Neural cell (in vitro differentiated cells): ENCODE data around the gene PRKCZ. TPM values are rescaled to one million over a fixed set of nuclear protein-coding genes. Genes with fewer than 3 reads are reported as not detected.

ENCODE experiments used
- H2AFZ ChIP-seq: fragments of 200-600, 300-800 bp; sonication (generic), shearing (Covaris generic); 2 replicates; pipeline ENCODE4 v1.6.0; 2014; ENCODE audit warnings: low read depth, mild to moderate bottlenecking, antibody characterized with exemption, low read length, moderate library complexity
- H3F3A ChIP-seq: fragments of 200-600 bp; shearing (Covaris generic); 2 replicates; pipeline ENCODE4 v1.6.1; 2016; ENCODE audit warnings: mild to moderate bottlenecking, moderate library complexity, mixed read lengths, antibody characterized with exemption, low read length; ENCODE audit not compliant: insufficient read depth, poor library complexity, severe bottlenecking
- H3K27ac ChIP-seq: fragments of 200-600, 300-800 bp; sonication (generic), shearing (Covaris generic); 2 replicates; pipeline ENCODE4 v1.5.1; 2014; ENCODE audit warnings: mild to moderate bottlenecking, low read length, moderate library complexity
- H3K27me3 ChIP-seq: fragments of 300-800, 200-600 bp; sonication (generic), shearing (Covaris generic); 2 replicates; pipeline ENCODE4 v1.6.0; 2014; ENCODE audit warnings: mild to moderate bottlenecking, low read depth, low read length, moderate library complexity; ENCODE audit not compliant: insufficient read depth
- H3K36me3 ChIP-seq: fragments of 300-800, 200-600 bp; sonication (generic), shearing (Covaris generic); 2 replicates; pipeline ENCODE4 v1.5.1; 2014; ENCODE audit warnings: mild to moderate bottlenecking, antibody characterized with exemption, low read length, moderate library complexity; ENCODE audit not compliant: insufficient read depth
- H3K4me2 ChIP-seq: fragments of 300-800, 200-600 bp; sonication (generic), shearing (Covaris generic); 2 replicates; pipeline ENCODE4 v1.6.0; 2014; ENCODE audit warnings: mild to moderate bottlenecking, low read length
- H3K4me3 ChIP-seq: fragments of 300-800, 200-600 bp; sonication (generic), shearing (Covaris generic); 2 replicates; pipeline ENCODE4 v1.5.1; 2014; ENCODE audit warnings: mild to moderate bottlenecking, low read length, moderate library complexity
- H3K79me2 ChIP-seq: fragments of 200-600 bp; shearing (Covaris generic); replicated peaks from 2 replicates; pipeline ENCODE4 v1.6.0; 2014; ENCODE audit warnings: mild to moderate bottlenecking, low read length, moderate library complexity; ENCODE audit not compliant: insufficient read depth
- H3K9ac ChIP-seq: fragments of 300-800, 200-600 bp; sonication (generic), shearing (Covaris generic); 2 replicates; pipeline ENCODE4 v1.6.1; 2016; ENCODE audit warnings: mild to moderate bottlenecking, low read length, mixed read lengths
- H3K9me2 ChIP-seq: fragments of 200-600 bp; shearing (Covaris generic); 2 replicates; pipeline ENCODE4 v1.6.1; 2016; ENCODE audit warnings: mild to moderate bottlenecking, low read length, mixed read lengths; ENCODE audit not compliant: insufficient read depth
- H3K9me3 ChIP-seq: fragments of 200-600, 300-800 bp; sonication (generic), shearing (Covaris generic); 2 replicates; pipeline ENCODE4 v1.6.1; 2016; ENCODE audit warnings: mild to moderate bottlenecking, mixed run types, low read length, moderate library complexity, mixed read lengths
- H4K20me1 ChIP-seq: fragments of 200-600 bp; shearing (Covaris generic); 2 replicates; pipeline ENCODE4 v1.6.1; 2016; ENCODE audit warnings: mild to moderate bottlenecking, mixed run types; ENCODE audit not compliant: insufficient read depth
- EP300 ChIP-seq: fragments of 450-650 bp; conservative IDR thresholded peaks from 2 replicates; pipeline ENCODE4 v1.6.1; 2014; ENCODE audit warnings: antibody characterized with exemption, mild to moderate bottlenecking, moderate library complexity; ENCODE audit not compliant: poor library complexity, severe bottlenecking
- EZH2 ChIP-seq: fragments of 200-600, 300-800 bp; shearing (Covaris generic), sonication (generic); IDR thresholded peaks from 2 replicates; pipeline ENCODE4 v1.6.1; 2014; ENCODE audit warnings: antibody characterized with exemption, low read length, borderline replicate concordance, mild to moderate bottlenecking; ENCODE audit not compliant: insufficient read depth, poor library complexity, severe bottlenecking
- MXI1 ChIP-seq: fragments of 450-650 bp; conservative IDR thresholded peaks from 2 replicates; pipeline ENCODE4 v1.6.1; 2014; ENCODE audit warnings: antibody characterized with exemption, mild to moderate bottlenecking; ENCODE audit not compliant: poor library complexity, severe bottlenecking
- POLR2AphosphoS5 ChIP-seq: IDR thresholded peaks from 2 replicates; pipeline ENCODE4 v1.6.1; 2012
- RAD21 ChIP-seq: fragments of 450-650 bp; conservative IDR thresholded peaks from 2 replicates; pipeline ENCODE4 v1.6.1; 2014; ENCODE audit warnings: antibody characterized with exemption, mild to moderate bottlenecking, moderate library complexity
- SMC3 ChIP-seq: fragments of 450-650 bp; conservative IDR thresholded peaks from 2 replicates; pipeline ENCODE4 v1.6.1; 2014; ENCODE audit warnings: antibody characterized with exemption, mild to moderate bottlenecking, moderate library complexity; ENCODE audit not compliant: poor library complexity
- TAF1 ChIP-seq: IDR thresholded peaks from 2 replicates; pipeline ENCODE4 v1.6.1; 2012; ENCODE audit warnings: low read depth
- polyA plus RNA-seq: library from polyadenylated mRNA; depleted of rRNA; stranded (reverse); fragments of >200 nt; gene quantifications from 2 replicates; pipeline ENCODE4 v1.2.3, GENCODE V29; 2014
- TF ChIP-seq, protein P1 (sequence below): IDR thresholded peaks from 2 replicates; pipeline ENCODE4 v1.6.1; 2012; ENCODE audit warnings: borderline replicate concordance
- TF ChIP-seq, protein P2 (sequence below): fragments of 450-650 bp; IDR thresholded peaks from 2 replicates; pipeline ENCODE4 v1.5.1; 2014; ENCODE audit warnings: antibody characterized with exemption, mild to moderate bottlenecking, moderate library complexity; ENCODE audit not compliant: poor library complexity, severe bottlenecking

The PRKCZ gene
- polyA plus RNA-seq, 1 donor from 2014 or later, result 54.9 TPM

DNA sequence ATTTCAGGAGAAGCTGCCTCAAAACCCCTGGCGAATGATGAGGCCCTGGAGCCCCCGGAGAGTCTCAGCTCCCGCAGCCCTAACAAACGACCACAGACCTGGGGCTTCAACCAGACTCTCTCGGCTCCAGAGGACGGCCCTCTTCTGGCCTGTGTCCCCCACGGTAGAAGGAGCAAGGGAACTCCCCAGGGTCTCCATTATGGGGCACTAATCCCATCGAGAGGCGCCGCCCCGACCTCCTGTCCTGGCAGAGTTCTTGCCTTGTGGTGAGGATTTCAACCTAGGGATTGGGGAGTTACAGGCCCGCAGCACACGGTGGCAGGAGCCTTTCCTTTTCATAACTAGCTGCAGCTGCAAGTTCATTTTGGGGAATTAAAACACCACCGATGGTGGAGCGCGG lies 138.1 kb downstream of the PRKCZ start:
- Histone ChIP-seq H3K27me3 (no peaks in the 10 kb centered on the region), H3F3A (no peaks in the 10 kb centered on the region), H3K79me2 (no peaks in the 10 kb centered on the region), H3K9ac (no peak overlapping the region), H3K36me3 (no peaks in the 10 kb centered on the region), H2AFZ (no peak overlapping the region), H3K4me3 (no peak overlapping the region), H3K9me2 (no peaks in the 10 kb centered on the region), H3K27ac (no peak overlapping the region), H3K9me3 (no peaks in the 10 kb centered on the region), H4K20me1 (no peaks in the 10 kb centered on the region), H3K4me2 (no peak overlapping the region)
- TF ChIP-seq EP300 (no peak), SMC3 (no peak), POLR2AphosphoS5 (no peak), MXI1 (no peak), RAD21 (no peak), TAF1 (no peak), EZH2 (no peak)
- TF ChIP-seq, protein P1, sequence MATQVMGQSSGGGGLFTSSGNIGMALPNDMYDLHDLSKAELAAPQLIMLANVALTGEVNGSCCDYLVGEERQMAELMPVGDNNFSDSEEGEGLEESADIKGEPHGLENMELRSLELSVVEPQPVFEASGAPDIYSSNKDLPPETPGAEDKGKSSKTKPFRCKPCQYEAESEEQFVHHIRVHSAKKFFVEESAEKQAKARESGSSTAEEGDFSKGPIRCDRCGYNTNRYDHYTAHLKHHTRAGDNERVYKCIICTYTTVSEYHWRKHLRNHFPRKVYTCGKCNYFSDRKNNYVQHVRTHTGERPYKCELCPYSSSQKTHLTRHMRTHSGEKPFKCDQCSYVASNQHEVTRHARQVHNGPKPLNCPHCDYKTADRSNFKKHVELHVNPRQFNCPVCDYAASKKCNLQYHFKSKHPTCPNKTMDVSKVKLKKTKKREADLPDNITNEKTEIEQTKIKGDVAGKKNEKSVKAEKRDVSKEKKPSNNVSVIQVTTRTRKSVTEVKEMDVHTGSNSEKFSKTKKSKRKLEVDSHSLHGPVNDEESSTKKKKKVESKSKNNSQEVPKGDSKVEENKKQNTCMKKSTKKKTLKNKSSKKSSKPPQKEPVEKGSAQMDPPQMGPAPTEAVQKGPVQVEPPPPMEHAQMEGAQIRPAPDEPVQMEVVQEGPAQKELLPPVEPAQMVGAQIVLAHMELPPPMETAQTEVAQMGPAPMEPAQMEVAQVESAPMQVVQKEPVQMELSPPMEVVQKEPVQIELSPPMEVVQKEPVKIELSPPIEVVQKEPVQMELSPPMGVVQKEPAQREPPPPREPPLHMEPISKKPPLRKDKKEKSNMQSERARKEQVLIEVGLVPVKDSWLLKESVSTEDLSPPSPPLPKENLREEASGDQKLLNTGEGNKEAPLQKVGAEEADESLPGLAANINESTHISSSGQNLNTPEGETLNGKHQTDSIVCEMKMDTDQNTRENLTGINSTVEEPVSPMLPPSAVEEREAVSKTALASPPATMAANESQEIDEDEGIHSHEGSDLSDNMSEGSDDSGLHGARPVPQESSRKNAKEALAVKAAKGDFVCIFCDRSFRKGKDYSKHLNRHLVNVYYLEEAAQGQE, result no peak
- TF ChIP-seq, protein P2, sequence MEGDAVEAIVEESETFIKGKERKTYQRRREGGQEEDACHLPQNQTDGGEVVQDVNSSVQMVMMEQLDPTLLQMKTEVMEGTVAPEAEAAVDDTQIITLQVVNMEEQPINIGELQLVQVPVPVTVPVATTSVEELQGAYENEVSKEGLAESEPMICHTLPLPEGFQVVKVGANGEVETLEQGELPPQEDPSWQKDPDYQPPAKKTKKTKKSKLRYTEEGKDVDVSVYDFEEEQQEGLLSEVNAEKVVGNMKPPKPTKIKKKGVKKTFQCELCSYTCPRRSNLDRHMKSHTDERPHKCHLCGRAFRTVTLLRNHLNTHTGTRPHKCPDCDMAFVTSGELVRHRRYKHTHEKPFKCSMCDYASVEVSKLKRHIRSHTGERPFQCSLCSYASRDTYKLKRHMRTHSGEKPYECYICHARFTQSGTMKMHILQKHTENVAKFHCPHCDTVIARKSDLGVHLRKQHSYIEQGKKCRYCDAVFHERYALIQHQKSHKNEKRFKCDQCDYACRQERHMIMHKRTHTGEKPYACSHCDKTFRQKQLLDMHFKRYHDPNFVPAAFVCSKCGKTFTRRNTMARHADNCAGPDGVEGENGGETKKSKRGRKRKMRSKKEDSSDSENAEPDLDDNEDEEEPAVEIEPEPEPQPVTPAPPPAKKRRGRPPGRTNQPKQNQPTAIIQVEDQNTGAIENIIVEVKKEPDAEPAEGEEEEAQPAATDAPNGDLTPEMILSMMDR, result no peak

DNA sequence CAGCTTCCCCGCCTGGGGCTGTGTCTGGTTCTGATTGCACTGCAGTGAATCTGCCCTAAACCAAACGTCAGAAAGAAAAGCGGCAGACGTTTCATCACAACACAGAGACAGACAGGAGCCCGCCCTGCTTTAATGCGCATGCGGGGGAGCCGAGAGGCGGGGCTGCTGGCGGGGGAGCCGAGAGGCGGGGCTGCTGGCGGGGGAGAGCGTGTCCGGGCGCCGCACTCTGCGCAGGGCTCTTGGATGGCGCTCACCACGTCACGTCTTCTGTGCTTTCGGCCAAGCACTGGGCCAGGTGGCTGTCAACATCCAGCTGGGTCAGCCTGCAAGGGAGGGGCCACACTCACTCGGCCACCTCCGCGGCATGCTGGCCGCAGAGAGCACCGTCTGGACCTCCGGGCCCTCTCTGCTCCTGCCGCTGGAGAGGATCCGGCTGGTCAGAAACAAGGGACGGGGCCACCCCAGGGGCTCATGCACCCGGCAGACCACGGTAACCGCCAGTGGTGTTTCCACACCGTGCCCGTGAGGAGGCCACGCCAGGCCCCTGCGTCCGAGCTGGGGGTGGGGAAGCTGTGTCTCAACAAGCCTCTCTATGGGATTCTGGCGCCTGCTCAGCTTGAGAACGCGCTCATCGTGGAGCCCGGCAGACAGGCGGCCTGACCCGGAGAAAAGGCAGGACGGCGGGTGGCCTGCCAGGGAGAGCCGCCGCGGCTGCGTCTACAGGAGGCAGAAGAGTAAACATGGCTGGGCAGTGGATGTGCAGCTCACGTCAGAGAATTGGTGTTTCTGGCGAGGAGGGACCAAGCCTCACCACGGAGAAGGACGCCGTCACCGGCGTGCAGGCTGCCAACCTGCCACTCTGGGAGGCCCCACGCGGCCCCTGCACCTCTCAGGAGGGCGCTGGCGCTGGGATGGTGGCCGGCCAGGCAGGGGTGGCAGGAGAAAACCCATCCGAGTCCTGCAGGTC lies 139.5 kb downstream of the PRKCZ start:
- Histone ChIP-seq H3K27ac (peak overlapping the region; percentile 84), H2AFZ (peak overlapping the region; percentile 21), H3F3A (no peaks in the 10 kb centered on the region)

More for the DNA sequence above, 139.5 kb downstream of the PRKCZ start:
- Histone ChIP-seq H3K4me3 (peak overlapping the region; percentile 65), H3K79me2 (peaks cover 3% of the 10 kb centered on the region), H3K9me2 (no peaks in the 10 kb centered on the region), H3K9ac (peak overlapping the region; percentile 65), H4K20me1 (no peaks in the 10 kb centered on the region), H3K27me3 (no peaks in the 10 kb centered on the region), H3K4me2 (peak overlapping the region; percentile 52), H3K9me3 (no peaks in the 10 kb centered on the region), H3K36me3 (no peaks in the 10 kb centered on the region)
- TF ChIP-seq POLR2AphosphoS5 (peak; percentile 40), MXI1 (no peak), EP300 (peak; percentile 28), EZH2 (no peak), TAF1 (no peak), SMC3 (no peak), RAD21 (no peak)
- TF ChIP-seq, protein P2, result no peak
- TF ChIP-seq, protein P1, result no peak
